MG63 (cell line): ENCODE results near the gene TBCA. TPM values are rescaled to one million over a fixed set of nuclear protein-coding genes. Genes with fewer than 3 reads are reported as not detected.
"Not testable (repeated sequence)": the region's sequence is repeated elsewhere in the genome, so short reads cannot be mapped to it uniquely, and the experiment has no call there.

Experiments
- DNase-seq: peaks from one replicate; pipeline ENCODE4 v3.0.0-alpha.2; 2020
- H3K27me3 ChIP-seq: fragments of 250-450 bp; sonication (Bioruptor Pico); 2 replicates; pipeline ENCODE4 v1.5.1; 2020; ENCODE audit warnings: mild to moderate bottlenecking, moderate library complexity
- H3K36me3 ChIP-seq: fragments of 250-450 bp; sonication (Bioruptor Pico); 2 replicates; pipeline ENCODE4 v1.5.1; 2020; ENCODE audit warnings: mild to moderate bottlenecking, moderate library complexity
- H3K4me3 ChIP-seq: fragments of 250-450 bp; sonication (Bioruptor Pico); 2 replicates; pipeline ENCODE4 v1.5.1; 2020; ENCODE audit warnings: mild to moderate bottlenecking, moderate library complexity
- H3K9me3 ChIP-seq: fragments of 250-450 bp; sonication (Bioruptor Pico); 2 replicates; pipeline ENCODE4 v1.5.1; 2020; ENCODE audit warnings: mild to moderate bottlenecking, moderate library complexity
- total RNA-seq: library from RNA; depleted of rRNA; stranded (reverse); fragments of >200 nt; shearing (Covaris generic); gene quantifications from 2 replicates; pipeline ENCODE4 v1.2.3, GENCODE V29; 2014; ENCODE audit warnings: low replicate concordance

Gene TBCA
- total RNA-seq, 1 experiment from 2014 or later = 318 TPM

GRCh38 chr5:77743181-77743580, 33.0 kb downstream of the TBCA start:
- no peak for DNase-seq
- no peaks in the 10 kb centered on the region for H3K9me3 ChIP-seq
- H3K4me3 ChIP-seq = no peak overlapping the region
- peaks cover 16% of the 10 kb centered on the region for H3K36me3 ChIP-seq
- H3K27me3 ChIP-seq = no peaks in the 10 kb centered on the region

- no peaks in the 10 kb centered on the region for H3K9me3 ChIP-seq
- no peak overlapping the region for H3K4me3 ChIP-seq
- DNase-seq = no peak
These were observed 34.5 kb downstream of the TBCA start for GRCh38 chr5:77741608-77742007.

GRCh38 chr5:77734885-77735284, 41.3 kb downstream of the TBCA start:
- Histone ChIP-seq H3K27me3 (no peaks in the 10 kb centered on the region), H3K4me3 (no peak overlapping the region), H3K9me3 (peaks cover 10% of the 10 kb centered on the region), H3K36me3 (peaks cover 43% of the 10 kb centered on the region)
- DNase-seq = no peak

More at GRCh38 chr5:77741608-77742007, 34.5 kb downstream of the TBCA start:
- Histone ChIP-seq H3K27me3 (no peaks in the 10 kb centered on the region), H3K36me3 (peaks cover 23% of the 10 kb centered on the region)

GRCh38 chr5:77733130-77733529, 43.0 kb downstream of the TBCA start:
- no peaks in the 10 kb centered on the region for H3K27me3 ChIP-seq
- peaks cover 10% of the 10 kb centered on the region for H3K9me3 ChIP-seq
- H3K36me3 ChIP-seq = peaks cover 40% of the 10 kb centered on the region
- DNase-seq = no peak
- no peak overlapping the region for H3K4me3 ChIP-seq

- peaks cover 20% of the 10 kb centered on the region; the same call in 1 of the 2 replicates for H3K36me3 ChIP-seq
- H3K27me3 ChIP-seq = no peaks in the 10 kb centered on the region
- H3K9me3 ChIP-seq = no peaks in the 10 kb centered on the region
- H3K4me3 ChIP-seq = no peak overlapping the region
- no peak for DNase-seq
These were observed 48.9 kb downstream of the TBCA start for GRCh38 chr5:77727190-77727589.

GRCh38 chr5:77725616-77726015, 50.5 kb downstream of the TBCA start:
- no peaks in the 10 kb centered on the region for H3K27me3 ChIP-seq
- H3K9me3 ChIP-seq = no peaks in the 10 kb centered on the region
- H3K4me3 ChIP-seq = no peak overlapping the region
- no peak for DNase-seq
- H3K36me3 ChIP-seq = peaks cover 13% of the 10 kb centered on the region; the same call in 1 of the 2 replicates

- DNase-seq = no peak
- H3K9me3 ChIP-seq = no peaks in the 10 kb centered on the region
- no peak overlapping the region for H3K4me3 ChIP-seq
- H3K36me3 ChIP-seq = peaks cover 12% of the 10 kb centered on the region; the same call in 1 of the 2 replicates
- no peaks in the 10 kb centered on the region for H3K27me3 ChIP-seq
These were observed 51.2 kb downstream of the TBCA start for GRCh38 chr5:77724934-77725333.

GRCh38 chr5:77719666-77720363, 56.3 kb downstream of the TBCA start:
- Histone ChIP-seq H3K4me3 (no peak overlapping the region), H3K27me3 (no peaks in the 10 kb centered on the region), H3K36me3 (peaks cover 3% of the 10 kb centered on the region), H3K9me3 (no peaks in the 10 kb centered on the region)
- no peak for DNase-seq

GRCh38 chr5:77718934-77719610, 57.1 kb downstream of the TBCA start:
- no peak for DNase-seq
- peaks cover 3% of the 10 kb centered on the region for H3K36me3 ChIP-seq
- no peak overlapping the region for H3K4me3 ChIP-seq

GRCh38 chr5:77709993-77710685, 66.0 kb downstream of the TBCA start:
- H3K9me3 ChIP-seq = no peaks in the 10 kb centered on the region
- H3K27me3 ChIP-seq = no peaks in the 10 kb centered on the region
- no peak overlapping the region for H3K4me3 ChIP-seq
- peaks cover 26% of the 10 kb centered on the region for H3K36me3 ChIP-seq
- no peak for DNase-seq

More at GRCh38 chr5:77718934-77719610, 57.1 kb downstream of the TBCA start:
- no peaks in the 10 kb centered on the region for H3K9me3 ChIP-seq
- H3K27me3 ChIP-seq = no peaks in the 10 kb centered on the region

GRCh38 chr5:77709340-77709739, 66.8 kb downstream of the TBCA start:
- DNase-seq = no peak
- Histone ChIP-seq H3K4me3 (no peak overlapping the region), H3K9me3 (no peaks in the 10 kb centered on the region), H3K27me3 (no peaks in the 10 kb centered on the region), H3K36me3 (peaks cover 31% of the 10 kb centered on the region)

GRCh38 chr5:77707791-77708190, 68.3 kb downstream of the TBCA start:
- Histone ChIP-seq H3K4me3 (no peak overlapping the region), H3K27me3 (no peaks in the 10 kb centered on the region), H3K36me3 (peaks cover 46% of the 10 kb centered on the region), H3K9me3 (no peaks in the 10 kb centered on the region)
- DNase-seq = no peak

GRCh38 chr5:77699569-77699968, 76.6 kb downstream of the TBCA start:
- H3K4me3 ChIP-seq, H3K27me3 ChIP-seq, H3K9me3 ChIP-seq: not testable (repeated sequence)
- peak; percentile 35 for DNase-seq
- H3K36me3 ChIP-seq = peaks cover 70% of the 10 kb centered on the region

GRCh38 chr5:77698920-77699319, 77.2 kb downstream of the TBCA start:
- Histone ChIP-seq H3K4me3 (no peak overlapping the region), H3K9me3 (peaks cover 9% of the 10 kb centered on the region), H3K27me3 (no peaks in the 10 kb centered on the region), H3K36me3 (peaks cover 65% of the 10 kb centered on the region)
- DNase-seq = no peak

- Histone ChIP-seq H3K27me3 (no peaks in the 10 kb centered on the region), H3K4me3 (no peak overlapping the region), H3K9me3 (peaks cover 9% of the 10 kb centered on the region), H3K36me3 (peaks cover 60% of the 10 kb centered on the region)
- DNase-seq = no peak
These were observed 78.4 kb downstream of the TBCA start for GRCh38 chr5:77697692-77698091.

GRCh38 chr5:77696120-77696519, 80.0 kb downstream of the TBCA start:
- H3K9me3 ChIP-seq = peaks cover 9% of the 10 kb centered on the region
- no peak for DNase-seq
- H3K4me3 ChIP-seq = no peak overlapping the region
- peaks cover 55% of the 10 kb centered on the region for H3K36me3 ChIP-seq
- no peaks in the 10 kb centered on the region for H3K27me3 ChIP-seq

- no peak for DNase-seq
- Histone ChIP-seq H3K9me3 (peaks cover 9% of the 10 kb centered on the region), H3K36me3 (peaks cover 60% of the 10 kb centered on the region), H3K4me3 (no peak overlapping the region), H3K27me3 (no peaks in the 10 kb centered on the region)
These were observed 82.2 kb downstream of the TBCA start for GRCh38 chr5:77693913-77694312.
